Mucosa of rectum (tissue), 2 donors: ENCODE measurements around the gene OTOF.
"Not testable (repeated sequence)": the region's sequence is repeated elsewhere in the genome, so short reads cannot be mapped to it uniquely, and the experiment has no call there.

Source experiments
- H3K27ac ChIP-seq, 2 donors: one replicate each; pipeline ENCODE4 v1.7.0; 2013; ENCODE audit warnings: inconsistent platforms in 2 of 2, low read depth in 2 of 2, low read length in 2 of 2
- H3K27me3 ChIP-seq, 2 donors: one replicate each; pipeline ENCODE4 v1.7.0; 2013; ENCODE audit warnings: low read length in 2 of 2; ENCODE audit not compliant: control insufficient read depth in 2 of 2, insufficient read depth in 2 of 2
- H3K36me3 ChIP-seq, 2 donors: one replicate each; pipeline ENCODE4 v1.7.0; 2013; ENCODE audit warnings: low read length in 2 of 2; ENCODE audit not compliant: control insufficient read depth in 2 of 2, insufficient read depth in 2 of 2
- H3K4me1 ChIP-seq, 2 donors: one replicate each; pipeline ENCODE4 v1.7.0; 2013; ENCODE audit warnings: low read length in 2 of 2, mild to moderate bottlenecking in 1 of 2; ENCODE audit not compliant: control insufficient read depth in 2 of 2, insufficient read depth in 2 of 2
- H3K4me3 ChIP-seq, 2 donors: one replicate each; pipeline ENCODE4 v1.7.0; 2013; ENCODE audit warnings: low read length in 2 of 2
- H3K9ac ChIP-seq, 2 donors: one replicate each; pipeline ENCODE4 v1.7.0; 2013; ENCODE audit warnings: low read length in 2 of 2, low read depth in 1 of 2, mild to moderate bottlenecking in 1 of 2
- H3K9me3 ChIP-seq, 2 donors: one replicate each; pipeline ENCODE4 v1.7.0; 2013; ENCODE audit warnings: low read length in 2 of 2; ENCODE audit not compliant: control insufficient read depth in 2 of 2
- donor health status: healthy.
- donor health status: Normal muscosa, but diverticular disease.

Gene OTOF

GRCh38 chr2:26474261-26474785 is 3.6 kb downstream of the OTOF start:
- Histone ChIP-seq H3K4me1 (no peaks in the 10 kb centered on the region), H3K9ac (no peak overlapping the region), H3K27ac (no peak overlapping the region), H3K9me3 (peaks cover 0 to 2% of the 10 kb centered on the region in 2 donors), H3K27me3 (no peaks in the 10 kb centered on the region), H3K36me3 (no peaks in the 10 kb centered on the region), H3K4me3 (no peak overlapping the region)

DNA sequence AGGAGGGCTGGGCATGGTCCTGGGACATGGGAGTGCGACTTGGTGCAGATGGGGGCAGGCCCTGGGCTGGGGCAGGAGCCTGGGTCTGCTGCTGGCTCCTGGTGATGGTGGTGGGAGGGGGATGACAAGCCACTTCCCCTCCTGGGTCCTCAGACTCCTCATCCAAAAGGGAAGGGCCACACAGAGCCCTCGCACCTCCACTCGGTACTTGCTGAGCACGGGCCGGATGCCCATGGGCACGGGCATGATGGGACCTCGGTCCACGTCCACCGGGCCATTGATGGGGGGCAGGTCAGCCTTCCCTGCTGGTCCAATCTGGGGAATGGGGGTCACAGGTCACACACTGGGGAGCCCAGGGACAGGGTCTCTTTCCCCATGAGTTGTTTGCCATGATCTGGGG is 4.1 kb downstream of the OTOF start:
- Histone ChIP-seq H3K27me3 (no peaks in the 10 kb centered on the region), H3K27ac (no peak overlapping the region), H3K9ac (no peak overlapping the region), H3K9me3 (peaks cover 0 to 4% of the 10 kb centered on the region in 2 donors), H3K4me3 (no peak overlapping the region), H3K36me3 (no peaks in the 10 kb centered on the region), H3K4me1 (no peaks in the 10 kb centered on the region)

DNA sequence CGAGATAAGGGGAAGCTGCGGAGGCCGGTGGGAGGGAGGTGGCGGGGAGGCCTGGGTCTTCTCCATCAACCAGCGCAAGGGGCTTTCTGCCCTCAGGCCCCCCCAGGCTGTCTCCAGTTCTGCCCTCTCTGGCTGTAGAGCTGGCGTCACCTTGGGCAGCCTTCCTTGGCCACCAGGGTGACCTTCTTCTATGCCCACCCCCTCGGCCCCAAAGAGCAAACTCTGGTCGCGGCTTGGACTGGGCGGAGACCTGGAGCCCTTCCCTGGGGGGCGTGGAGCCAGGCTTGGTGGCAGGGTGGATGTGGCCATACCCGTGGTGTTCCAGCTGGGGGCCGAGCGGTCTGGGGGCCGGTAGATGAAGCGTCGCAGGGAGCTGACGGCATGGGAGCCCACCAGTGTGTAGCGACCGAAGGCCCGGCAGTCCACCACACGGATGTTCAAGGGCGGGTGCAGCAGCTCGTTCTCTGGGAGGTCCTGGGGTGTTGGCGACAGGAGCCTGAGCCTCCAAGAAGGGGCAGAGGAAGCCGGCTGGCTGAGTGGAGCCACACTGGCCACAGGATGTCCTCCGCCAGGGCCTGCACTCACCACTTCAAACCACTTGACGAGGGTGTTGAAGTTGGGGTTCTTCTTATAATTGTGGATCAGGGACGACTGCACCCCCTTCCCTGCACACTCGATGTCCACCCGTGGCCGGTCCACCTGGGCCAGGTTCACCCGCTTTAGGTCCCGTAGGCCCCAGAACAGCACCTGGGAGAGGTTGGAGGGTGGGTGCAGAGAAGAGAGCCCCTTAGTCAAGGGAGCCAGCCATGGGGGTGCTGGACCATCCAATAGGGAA is 4.9 kb downstream of the OTOF start:
- Histone ChIP-seq H3K27ac (no peak overlapping the region), H3K4me1 (no peaks in the 10 kb centered on the region), H3K4me3 (no peak overlapping the region), H3K9ac (no peak overlapping the region), H3K36me3 (no peaks in the 10 kb centered on the region), H3K27me3 (no peaks in the 10 kb centered on the region), H3K9me3 (peaks cover 0 to 4% of the 10 kb centered on the region in 2 donors)

- Histone ChIP-seq H3K36me3 (no peaks in the 10 kb centered on the region), H3K4me3 (no peak overlapping the region), H3K4me1 (no peaks in the 10 kb centered on the region), H3K27me3 (no peaks in the 10 kb centered on the region), H3K9me3 (peaks cover 0 to 4% of the 10 kb centered on the region in 2 donors), H3K27ac (no peak overlapping the region), H3K9ac (no peak overlapping the region)
These were observed 5.9 kb downstream of the OTOF start for GRCh38 chr2:26471766-26472706.

- Histone ChIP-seq H3K4me3 (no peak overlapping the region), H3K27ac (no peak overlapping the region), H3K4me1 (no peaks in the 10 kb centered on the region), H3K9me3 (peaks cover 0 to 4% of the 10 kb centered on the region in 2 donors), H3K27me3 (no peaks in the 10 kb centered on the region), H3K9ac (no peak overlapping the region), H3K36me3 (no peaks in the 10 kb centered on the region)
These were observed 6.6 kb downstream of the OTOF start for GRCh38 chr2:26471289-26471688.

DNA sequence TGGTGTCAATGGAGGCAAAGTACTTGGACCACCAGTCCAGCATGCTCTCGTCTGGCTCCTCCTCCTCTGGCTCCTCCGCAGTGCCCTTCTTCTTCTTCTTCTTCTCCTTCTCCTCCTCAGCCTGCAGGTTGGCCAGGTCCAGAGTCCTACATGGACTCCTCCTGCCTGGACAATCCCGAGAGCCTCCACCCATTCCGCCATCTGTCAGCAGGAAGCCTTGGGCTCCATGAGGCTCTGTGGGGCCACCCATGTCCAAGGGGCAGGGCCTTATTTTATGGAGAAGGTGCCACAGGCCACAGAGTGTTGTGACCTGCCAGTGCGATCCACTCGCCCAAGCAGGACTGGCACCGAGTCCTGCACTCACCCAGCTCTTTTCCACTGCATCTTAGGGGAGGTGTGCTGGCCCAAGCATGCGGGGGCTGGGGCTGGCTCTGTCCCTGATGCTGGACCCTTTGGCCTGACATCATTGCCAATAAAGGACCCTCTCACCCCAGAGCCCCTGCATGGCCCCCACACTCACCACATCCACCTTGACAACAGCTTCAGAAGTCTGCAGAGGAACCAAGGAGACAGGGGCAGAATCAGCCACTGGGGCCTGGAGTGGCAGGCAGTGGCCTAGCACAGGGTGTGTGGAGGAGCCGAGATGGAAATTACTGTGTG is 7.2 kb downstream of the OTOF start:
- Histone ChIP-seq H3K9me3 (peaks cover 0 to 4% of the 10 kb centered on the region in 2 donors), H3K27me3 (no peaks in the 10 kb centered on the region), H3K4me3 (no peak overlapping the region), H3K36me3 (no peaks in the 10 kb centered on the region), H3K27ac (no peak overlapping the region), H3K9ac (no peak overlapping the region), H3K4me1 (no peaks in the 10 kb centered on the region)

GRCh38 chr2:26469955-26470354 is 8.0 kb downstream of the OTOF start:
- H3K9ac ChIP-seq = no peak overlapping the region
- H3K36me3 ChIP-seq = no peaks in the 10 kb centered on the region
- no peaks in the 10 kb centered on the region for H3K27me3 ChIP-seq
- no peak overlapping the region for H3K4me3 ChIP-seq
- H3K4me1 ChIP-seq = no peaks in the 10 kb centered on the region
- H3K9me3 ChIP-seq = peaks cover 0 to 4% of the 10 kb centered on the region in 2 donors
- no peak overlapping the region for H3K27ac ChIP-seq

GRCh38 chr2:26469092-26469710 is 8.7 kb downstream of the OTOF start:
- no peaks in the 10 kb centered on the region for H3K27me3 ChIP-seq
- H3K4me3 ChIP-seq = no peak overlapping the region
- H3K9me3 ChIP-seq = peaks cover 0 to 4% of the 10 kb centered on the region in 2 donors
- no peak overlapping the region for H3K9ac ChIP-seq
- H3K36me3 ChIP-seq = no peaks in the 10 kb centered on the region
- no peak overlapping the region for H3K27ac ChIP-seq
- no peaks in the 10 kb centered on the region for H3K4me1 ChIP-seq

GRCh38 chr2:26468544-26468943 is 9.4 kb downstream of the OTOF start:
- not testable (repeated sequence) for H3K9me3 ChIP-seq, H3K4me3 ChIP-seq, H3K9ac ChIP-seq, H3K27ac ChIP-seq, H3K4me1 ChIP-seq, H3K27me3 ChIP-seq, H3K36me3 ChIP-seq
